Measurements from ENCODE around the gene CDCA3.

DNA sequence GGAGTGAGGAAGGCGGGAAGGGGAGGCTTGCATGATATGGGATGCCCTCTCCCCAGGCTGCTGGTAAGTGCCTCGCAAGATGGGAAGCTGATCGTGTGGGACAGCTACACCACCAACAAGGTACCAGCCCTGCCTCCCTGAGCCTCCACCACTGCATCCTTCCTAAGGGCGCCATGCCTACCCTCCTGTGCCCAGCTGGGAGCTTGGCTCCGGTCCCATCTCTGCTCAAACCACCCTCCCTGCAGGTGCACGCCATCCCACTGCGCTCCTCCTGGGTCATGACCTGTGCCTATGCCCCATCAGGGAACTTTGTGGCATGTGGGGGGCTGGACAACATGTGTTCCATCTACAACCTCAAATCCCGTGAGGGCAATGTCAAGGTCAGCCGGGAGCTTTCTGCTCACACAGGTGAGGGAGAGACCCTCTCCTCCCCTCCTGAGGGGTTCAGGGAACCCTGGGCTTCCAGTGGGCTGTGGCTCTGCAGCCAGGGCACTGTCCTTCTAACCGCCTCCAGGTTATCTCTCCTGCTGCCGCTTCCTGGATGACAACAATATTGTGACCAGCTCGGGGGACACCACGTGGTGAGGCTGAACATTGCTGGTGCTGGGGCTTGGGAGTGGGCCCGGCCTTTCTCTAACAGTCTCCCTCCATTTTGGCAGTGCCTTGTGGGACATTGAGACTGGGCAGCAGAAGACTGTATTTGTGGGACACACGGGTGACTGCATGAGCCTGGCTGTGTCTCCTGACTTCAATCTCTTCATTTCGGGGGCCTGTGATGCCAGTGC, 7.8 kb downstream of the CDCA3 start:
- TF ChIP-seq, protein P1, sequence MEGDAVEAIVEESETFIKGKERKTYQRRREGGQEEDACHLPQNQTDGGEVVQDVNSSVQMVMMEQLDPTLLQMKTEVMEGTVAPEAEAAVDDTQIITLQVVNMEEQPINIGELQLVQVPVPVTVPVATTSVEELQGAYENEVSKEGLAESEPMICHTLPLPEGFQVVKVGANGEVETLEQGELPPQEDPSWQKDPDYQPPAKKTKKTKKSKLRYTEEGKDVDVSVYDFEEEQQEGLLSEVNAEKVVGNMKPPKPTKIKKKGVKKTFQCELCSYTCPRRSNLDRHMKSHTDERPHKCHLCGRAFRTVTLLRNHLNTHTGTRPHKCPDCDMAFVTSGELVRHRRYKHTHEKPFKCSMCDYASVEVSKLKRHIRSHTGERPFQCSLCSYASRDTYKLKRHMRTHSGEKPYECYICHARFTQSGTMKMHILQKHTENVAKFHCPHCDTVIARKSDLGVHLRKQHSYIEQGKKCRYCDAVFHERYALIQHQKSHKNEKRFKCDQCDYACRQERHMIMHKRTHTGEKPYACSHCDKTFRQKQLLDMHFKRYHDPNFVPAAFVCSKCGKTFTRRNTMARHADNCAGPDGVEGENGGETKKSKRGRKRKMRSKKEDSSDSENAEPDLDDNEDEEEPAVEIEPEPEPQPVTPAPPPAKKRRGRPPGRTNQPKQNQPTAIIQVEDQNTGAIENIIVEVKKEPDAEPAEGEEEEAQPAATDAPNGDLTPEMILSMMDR (IDR thresholded peaks at IDR 0.05): no peak
- TF ChIP-seq EZH2 (IDR thresholded peaks at IDR 0.05; ENCODE audit: borderline replicate concordance, insufficient read depth, low read depth, low read length, poor library complexity, severe bottlenecking): no peak

All from B cell (primary cell).